DOHH2 (cell line): ENCODE data around the gene DRD5.

Source experiments
- H3F3A ChIP-seq: fragments of 200-600 bp; sonication (generic), shearing (Covaris generic); 2 replicates; pipeline ENCODE4 v1.6.0; 2016; ENCODE audit warnings: antibody characterized with exemption, mild to moderate bottlenecking; ENCODE audit not compliant: control insufficient read depth, insufficient read depth
- H3K27ac ChIP-seq: fragments of 200-600 bp; sonication (generic); 2 replicates; pipeline ENCODE4 v1.5.1; 2014; ENCODE audit warnings: low read depth, mild to moderate bottlenecking, low read length, moderate library complexity
- H3K27me3 ChIP-seq: fragments of 200-600 bp; sonication (generic); 2 replicates; pipeline ENCODE4 v1.6.1; 2014; ENCODE audit warnings: mild to moderate bottlenecking, low read length, mixed read lengths; ENCODE audit not compliant: control insufficient read depth
- H3K36me3 ChIP-seq: fragments of 200-600 bp; sonication (generic); 2 replicates; pipeline ENCODE4 v1.6.1; 2014; ENCODE audit warnings: mild to moderate bottlenecking, low read length, moderate library complexity, mixed read lengths; ENCODE audit not compliant: control insufficient read depth
- H3K4me1 ChIP-seq: fragments of 200-600 bp; sonication (generic); 2 replicates; pipeline ENCODE4 v1.6.1; 2014; ENCODE audit warnings: mild to moderate bottlenecking, low read length, mixed read lengths; ENCODE audit not compliant: control insufficient read depth
- H3K4me2 ChIP-seq: fragments of 200-600 bp; sonication (generic); 2 replicates; pipeline ENCODE4 v1.6.0; 2014; ENCODE audit warnings: mild to moderate bottlenecking, low read length, moderate library complexity
- H3K4me3 ChIP-seq: fragments of 200-600 bp; sonication (generic); 2 replicates; pipeline ENCODE4 v1.5.1; 2014; ENCODE audit warnings: mild to moderate bottlenecking, low read length, mixed read lengths
- H3K79me2 ChIP-seq: fragments of 200-600 bp; sonication (generic); 2 replicates; pipeline ENCODE4 v1.6.1; 2014; ENCODE audit warnings: mild to moderate bottlenecking, low read length, mixed read lengths; ENCODE audit not compliant: control insufficient read depth
- H3K9me2 ChIP-seq: fragments of 200-600 bp; sonication (generic); replicated peaks from 2 replicates; pipeline ENCODE4 v1.6.1; 2014; ENCODE audit warnings: mild to moderate bottlenecking, low read length, mixed read lengths; ENCODE audit not compliant: control insufficient read depth
- H3K9me3 ChIP-seq: fragments of 200-600 bp; sonication (generic); 2 replicates; pipeline ENCODE4 v1.6.1; 2014; ENCODE audit warnings: antibody characterized with exemption, low read length, mixed read lengths; ENCODE audit not compliant: control insufficient read depth, insufficient read depth
- H4K20me1 ChIP-seq: fragments of 200-600 bp; sonication (generic); 2 replicates; pipeline ENCODE4 v1.6.0; 2014; ENCODE audit warnings: low read depth, mild to moderate bottlenecking, antibody characterized with exemption, low read length, moderate library complexity; ENCODE audit not compliant: control insufficient read depth, insufficient read depth
- EZH2phosphoT487 ChIP-seq: fragments of 200-600 bp; sonication (generic); IDR thresholded peaks from 2 replicates; pipeline ENCODE4 v1.6.1; 2017; ENCODE audit warnings: borderline replicate concordance, mild to moderate bottlenecking, antibody characterized with exemption, low read length, moderate library complexity, mixed read lengths
- TF ChIP-seq, protein P1 (sequence below): fragments of 200-600 bp; sonication (generic); IDR thresholded peaks from one replicate; pipeline ENCODE4 v1.5.1; 2014; ENCODE audit warnings: antibody characterized with exemption, mild to moderate bottlenecking, low read depth, low read length; ENCODE audit not compliant: poor library complexity, severe bottlenecking

The DRD5 gene

DNA sequence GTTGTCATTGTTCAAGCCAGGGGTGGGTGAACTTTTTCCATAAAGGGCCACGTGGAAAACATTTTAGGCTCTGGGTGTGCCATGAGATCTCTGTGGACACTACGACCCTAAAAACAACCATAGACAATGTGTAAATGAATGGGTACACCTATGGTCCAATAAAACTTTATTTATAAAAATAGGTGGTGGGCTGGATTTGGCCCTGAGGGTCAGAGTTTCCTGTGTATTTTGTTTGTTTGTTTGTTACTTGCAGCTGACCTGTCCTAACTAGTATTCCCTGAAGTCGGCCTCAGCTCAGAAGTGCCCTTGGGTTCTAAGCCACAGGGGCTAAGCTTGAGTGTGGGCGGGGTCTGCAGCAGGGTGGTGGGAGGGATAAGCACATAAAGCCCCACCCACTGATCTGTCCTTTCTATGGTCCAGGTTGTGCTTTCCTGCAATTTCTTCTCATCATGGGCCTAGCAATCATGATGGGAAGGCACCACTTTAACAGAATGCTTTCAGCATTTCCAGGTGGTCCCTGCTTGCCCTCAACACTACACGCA lies 17.2 kb upstream of the DRD5 start:
- Histone ChIP-seq H3K9me3 (no peaks in the 10 kb centered on the region), H3K79me2 (no peaks in the 10 kb centered on the region), H3F3A (no peaks in the 10 kb centered on the region), H3K27ac (no peak overlapping the region), H3K4me2 (no peak overlapping the region), H3K36me3 (no peaks in the 10 kb centered on the region), H3K9me2 (no peaks in the 10 kb centered on the region), H3K4me3 (no peak overlapping the region), H4K20me1 (no peaks in the 10 kb centered on the region), H3K4me1 (peaks cover 3% of the 10 kb centered on the region), H3K27me3 (no peaks in the 10 kb centered on the region)
- TF ChIP-seq EZH2phosphoT487: no peak
- TF ChIP-seq, protein P1, sequence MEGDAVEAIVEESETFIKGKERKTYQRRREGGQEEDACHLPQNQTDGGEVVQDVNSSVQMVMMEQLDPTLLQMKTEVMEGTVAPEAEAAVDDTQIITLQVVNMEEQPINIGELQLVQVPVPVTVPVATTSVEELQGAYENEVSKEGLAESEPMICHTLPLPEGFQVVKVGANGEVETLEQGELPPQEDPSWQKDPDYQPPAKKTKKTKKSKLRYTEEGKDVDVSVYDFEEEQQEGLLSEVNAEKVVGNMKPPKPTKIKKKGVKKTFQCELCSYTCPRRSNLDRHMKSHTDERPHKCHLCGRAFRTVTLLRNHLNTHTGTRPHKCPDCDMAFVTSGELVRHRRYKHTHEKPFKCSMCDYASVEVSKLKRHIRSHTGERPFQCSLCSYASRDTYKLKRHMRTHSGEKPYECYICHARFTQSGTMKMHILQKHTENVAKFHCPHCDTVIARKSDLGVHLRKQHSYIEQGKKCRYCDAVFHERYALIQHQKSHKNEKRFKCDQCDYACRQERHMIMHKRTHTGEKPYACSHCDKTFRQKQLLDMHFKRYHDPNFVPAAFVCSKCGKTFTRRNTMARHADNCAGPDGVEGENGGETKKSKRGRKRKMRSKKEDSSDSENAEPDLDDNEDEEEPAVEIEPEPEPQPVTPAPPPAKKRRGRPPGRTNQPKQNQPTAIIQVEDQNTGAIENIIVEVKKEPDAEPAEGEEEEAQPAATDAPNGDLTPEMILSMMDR: no peak

DNA sequence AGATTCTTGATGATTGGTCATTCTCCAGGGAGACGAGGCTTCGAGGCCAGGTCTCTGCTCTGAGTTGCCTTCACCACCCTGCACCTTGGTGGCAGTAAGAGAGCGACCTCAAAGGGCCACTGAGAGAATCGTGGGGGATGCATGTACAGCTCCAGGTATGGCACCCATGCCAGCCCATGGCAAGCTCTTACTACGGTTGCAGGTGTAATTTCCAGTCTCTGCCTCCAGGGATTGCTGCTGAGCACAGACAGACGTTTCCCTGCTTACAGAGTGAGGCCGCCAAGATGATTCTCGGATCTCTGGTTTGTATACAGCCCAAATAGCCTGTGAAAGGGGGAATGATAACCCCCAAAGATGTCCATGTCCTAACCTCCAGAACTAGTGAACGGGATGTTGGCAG lies 16.3 kb upstream of the DRD5 start:
- Histone ChIP-seq H3K4me3 (no peak overlapping the region), H3K27ac (no peak overlapping the region), H3K9me2 (no peaks in the 10 kb centered on the region), H3K79me2 (no peaks in the 10 kb centered on the region), H3K4me1 (peaks cover 3% of the 10 kb centered on the region), H3F3A (no peaks in the 10 kb centered on the region), H3K36me3 (no peaks in the 10 kb centered on the region), H3K4me2 (no peak overlapping the region), H3K27me3 (0 out of 2 replicates have a peak, but pooled peaks cover 1% of the 10 kb centered on the region), H4K20me1 (no peaks in the 10 kb centered on the region), H3K9me3 (no peaks in the 10 kb centered on the region)
- no peak for TF ChIP-seq EZH2phosphoT487
- TF ChIP-seq, protein P1: peak; percentile 57

DNA sequence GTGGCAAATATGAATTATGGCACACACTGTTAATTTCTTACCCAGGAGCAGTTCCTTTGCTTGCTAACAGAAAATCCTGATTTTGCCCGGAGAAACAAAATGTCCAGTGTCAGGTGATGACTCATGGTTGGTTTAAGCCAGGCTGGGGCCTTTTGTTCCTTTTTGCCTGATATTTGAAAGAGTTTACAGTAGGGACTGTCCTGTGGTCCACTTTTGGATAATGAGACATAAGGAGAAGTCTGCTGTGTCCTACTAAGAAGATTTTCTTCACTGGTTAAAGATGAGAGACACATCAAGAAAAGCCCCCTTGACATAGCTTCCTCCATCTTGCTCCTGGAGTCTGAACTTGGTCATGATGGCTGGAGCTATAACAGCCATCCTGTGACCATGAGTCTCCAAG lies 12.1 kb upstream of the DRD5 start:
- no peaks in the 10 kb centered on the region for H3K9me3 ChIP-seq
- H3F3A ChIP-seq: no peaks in the 10 kb centered on the region
- H3K79me2 ChIP-seq: no peaks in the 10 kb centered on the region
- no peaks in the 10 kb centered on the region for H4K20me1 ChIP-seq
- no peaks in the 10 kb centered on the region for H3K9me2 ChIP-seq
- H3K36me3 ChIP-seq: no peaks in the 10 kb centered on the region
- H3K4me1 ChIP-seq: peaks cover 3% of the 10 kb centered on the region
- no peak overlapping the region for H3K4me2 ChIP-seq
- H3K4me3 ChIP-seq: no peak overlapping the region
- H3K27me3 ChIP-seq: 0 out of 2 replicates have a peak, but pooled peaks cover 5% of the 10 kb centered on the region
- H3K27ac ChIP-seq: no peak overlapping the region
- TF ChIP-seq, protein P1: no peak
- no peak for TF ChIP-seq EZH2phosphoT487
